HCT116 (cell line): ENCODE results near the gene HMG20A.

Experiments
- CEBPB ChIP-seq: IDR thresholded peaks from 2 replicates; pipeline ENCODE4 v1.6.1; 2012; ENCODE audit warnings: low read depth
- ELF1 ChIP-seq: IDR thresholded peaks from 2 replicates; pipeline ENCODE4 v1.6.1; 2012; ENCODE audit warnings: low read depth, borderline replicate concordance
- EZH2 ChIP-seq: fragments of 200-600 bp; sonication (generic); IDR thresholded peaks from 2 replicates; pipeline ENCODE4 v1.6.1; 2017; ENCODE audit warnings: antibody characterized with exemption, mixed run types
- FOSL1 ChIP-seq: IDR thresholded peaks from 2 replicates; pipeline ENCODE4 v1.6.1; 2012; ENCODE audit warnings: low read depth
- POLR2A ChIP-seq: IDR thresholded peaks from 2 replicates; pipeline ENCODE4 v1.7.0; 2011; ENCODE audit warnings: borderline replicate concordance; ENCODE audit not compliant: insufficient read depth, insufficient read length; ENCODE audit errors: extremely low read depth
- POLR2AphosphoS5 ChIP-seq: IDR thresholded peaks from 2 replicates; pipeline ENCODE4 v1.6.1; 2011; ENCODE audit warnings: mild to moderate bottlenecking, low read depth, low read length, moderate library complexity
- RAD21 ChIP-seq: IDR thresholded peaks from 2 replicates; pipeline ENCODE4 v1.6.1; 2012; ENCODE audit warnings: low read depth, mild to moderate bottlenecking
- SIN3A ChIP-seq: IDR thresholded peaks from 2 replicates; pipeline ENCODE4 v1.6.1; 2012; ENCODE audit warnings: low read depth
- TCF7L2 ChIP-seq: IDR thresholded peaks from 2 replicates; pipeline ENCODE4 v1.7.0; 2011; ENCODE audit warnings: borderline replicate concordance, inconsistent platforms; ENCODE audit not compliant: insufficient read depth, insufficient read length; ENCODE audit errors: extremely low read depth
- YY1 ChIP-seq: IDR thresholded peaks from 2 replicates; pipeline ENCODE4 v1.6.1; 2011; ENCODE audit warnings: low read length, low read depth, moderate library complexity, mild to moderate bottlenecking; ENCODE audit not compliant: insufficient replicate concordance; ENCODE audit errors: extremely low read depth
- ZNF274 ChIP-seq: fragments of 200-500 bp; sonication (Bioruptor generic); IDR thresholded peaks from 2 replicates; pipeline ENCODE4 v1.6.1; 2014; ENCODE audit warnings: mild to moderate bottlenecking, low read depth, low read length, inconsistent platforms
- TF ChIP-seq, protein P1 (sequence below): IDR thresholded peaks from 2 replicates; pipeline ENCODE4 v1.6.1; 2012; ENCODE audit warnings: low read depth
- TF ChIP-seq, protein P2 (sequence below), 3 experiments: fragments of 200-600 bp in 1 of 3; sonication (generic) in 1 of 3; IDR thresholded peaks in 2 of 3; conservative IDR thresholded peaks in 1 of 3; 2 replicates each; pipeline ENCODE4 v1.5.1; 2012 to 2017; ENCODE audit warnings: low read depth in 2 of 3, low read length in 2 of 3, antibody characterized with exemption in 1 of 3, borderline replicate concordance in 1 of 3, control low read depth in 1 of 3, mild to moderate bottlenecking in 1 of 3, mixed read lengths in 1 of 3, mixed run types in 1 of 3, moderate library complexity in 1 of 3; ENCODE audit not compliant: insufficient read depth in 1 of 3
- TF ChIP-seq, protein P3 (sequence below): IDR thresholded peaks from 2 replicates; pipeline ENCODE4 v1.6.1; 2012

DNA sequence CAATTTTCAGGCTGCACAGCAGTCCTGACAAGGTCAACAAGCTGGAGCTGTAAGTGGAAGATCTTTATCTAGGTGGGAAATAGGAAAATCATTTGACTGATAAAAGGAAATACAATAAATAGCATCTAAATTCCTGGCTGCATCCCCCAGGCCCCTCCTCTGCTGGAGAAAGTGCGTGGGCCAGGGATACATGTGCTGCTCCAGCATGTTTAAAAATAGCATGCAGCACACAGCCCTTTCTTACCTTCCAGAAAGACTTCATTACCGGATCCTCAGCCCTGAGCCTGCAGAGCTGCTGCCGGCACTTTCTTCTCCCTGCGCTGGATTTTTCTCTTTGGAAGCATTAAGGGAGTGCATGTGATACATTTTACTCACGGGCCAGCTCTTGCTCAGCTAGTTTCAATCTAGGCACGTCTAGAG, 77.3 kb downstream of the HMG20A start:
- TF ChIP-seq, protein P1, sequence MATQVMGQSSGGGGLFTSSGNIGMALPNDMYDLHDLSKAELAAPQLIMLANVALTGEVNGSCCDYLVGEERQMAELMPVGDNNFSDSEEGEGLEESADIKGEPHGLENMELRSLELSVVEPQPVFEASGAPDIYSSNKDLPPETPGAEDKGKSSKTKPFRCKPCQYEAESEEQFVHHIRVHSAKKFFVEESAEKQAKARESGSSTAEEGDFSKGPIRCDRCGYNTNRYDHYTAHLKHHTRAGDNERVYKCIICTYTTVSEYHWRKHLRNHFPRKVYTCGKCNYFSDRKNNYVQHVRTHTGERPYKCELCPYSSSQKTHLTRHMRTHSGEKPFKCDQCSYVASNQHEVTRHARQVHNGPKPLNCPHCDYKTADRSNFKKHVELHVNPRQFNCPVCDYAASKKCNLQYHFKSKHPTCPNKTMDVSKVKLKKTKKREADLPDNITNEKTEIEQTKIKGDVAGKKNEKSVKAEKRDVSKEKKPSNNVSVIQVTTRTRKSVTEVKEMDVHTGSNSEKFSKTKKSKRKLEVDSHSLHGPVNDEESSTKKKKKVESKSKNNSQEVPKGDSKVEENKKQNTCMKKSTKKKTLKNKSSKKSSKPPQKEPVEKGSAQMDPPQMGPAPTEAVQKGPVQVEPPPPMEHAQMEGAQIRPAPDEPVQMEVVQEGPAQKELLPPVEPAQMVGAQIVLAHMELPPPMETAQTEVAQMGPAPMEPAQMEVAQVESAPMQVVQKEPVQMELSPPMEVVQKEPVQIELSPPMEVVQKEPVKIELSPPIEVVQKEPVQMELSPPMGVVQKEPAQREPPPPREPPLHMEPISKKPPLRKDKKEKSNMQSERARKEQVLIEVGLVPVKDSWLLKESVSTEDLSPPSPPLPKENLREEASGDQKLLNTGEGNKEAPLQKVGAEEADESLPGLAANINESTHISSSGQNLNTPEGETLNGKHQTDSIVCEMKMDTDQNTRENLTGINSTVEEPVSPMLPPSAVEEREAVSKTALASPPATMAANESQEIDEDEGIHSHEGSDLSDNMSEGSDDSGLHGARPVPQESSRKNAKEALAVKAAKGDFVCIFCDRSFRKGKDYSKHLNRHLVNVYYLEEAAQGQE = no peak
- TF ChIP-seq, protein P2, sequence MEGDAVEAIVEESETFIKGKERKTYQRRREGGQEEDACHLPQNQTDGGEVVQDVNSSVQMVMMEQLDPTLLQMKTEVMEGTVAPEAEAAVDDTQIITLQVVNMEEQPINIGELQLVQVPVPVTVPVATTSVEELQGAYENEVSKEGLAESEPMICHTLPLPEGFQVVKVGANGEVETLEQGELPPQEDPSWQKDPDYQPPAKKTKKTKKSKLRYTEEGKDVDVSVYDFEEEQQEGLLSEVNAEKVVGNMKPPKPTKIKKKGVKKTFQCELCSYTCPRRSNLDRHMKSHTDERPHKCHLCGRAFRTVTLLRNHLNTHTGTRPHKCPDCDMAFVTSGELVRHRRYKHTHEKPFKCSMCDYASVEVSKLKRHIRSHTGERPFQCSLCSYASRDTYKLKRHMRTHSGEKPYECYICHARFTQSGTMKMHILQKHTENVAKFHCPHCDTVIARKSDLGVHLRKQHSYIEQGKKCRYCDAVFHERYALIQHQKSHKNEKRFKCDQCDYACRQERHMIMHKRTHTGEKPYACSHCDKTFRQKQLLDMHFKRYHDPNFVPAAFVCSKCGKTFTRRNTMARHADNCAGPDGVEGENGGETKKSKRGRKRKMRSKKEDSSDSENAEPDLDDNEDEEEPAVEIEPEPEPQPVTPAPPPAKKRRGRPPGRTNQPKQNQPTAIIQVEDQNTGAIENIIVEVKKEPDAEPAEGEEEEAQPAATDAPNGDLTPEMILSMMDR (IDR thresholded peaks at IDR 0.05 in 2 of 3, conservative IDR thresholded peaks at IDR 0.05 in 1 of 3; ENCODE audit: borderline replicate concordance in 1 of 3, insufficient read depth in 1 of 3, low read depth in 2 of 3, low read length in 2 of 3) = no peak
- TF ChIP-seq, protein P3, sequence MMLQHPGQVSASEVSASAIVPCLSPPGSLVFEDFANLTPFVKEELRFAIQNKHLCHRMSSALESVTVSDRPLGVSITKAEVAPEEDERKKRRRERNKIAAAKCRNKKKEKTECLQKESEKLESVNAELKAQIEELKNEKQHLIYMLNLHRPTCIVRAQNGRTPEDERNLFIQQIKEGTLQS = no peak
- no peak for TF ChIP-seq TCF7L2
- TF ChIP-seq RAD21 = no peak
- TF ChIP-seq EZH2 = no peak
- no peak for TF ChIP-seq POLR2A
- TF ChIP-seq YY1 = no peak
- no peak for TF ChIP-seq FOSL1
- TF ChIP-seq ELF1 = no peak
- TF ChIP-seq SIN3A = no peak
- TF ChIP-seq POLR2AphosphoS5 = no peak
- TF ChIP-seq ZNF274 = no peak
- TF ChIP-seq CEBPB = no peak
